Measurements from ENCODE around the gene RASAL1.

DNA sequence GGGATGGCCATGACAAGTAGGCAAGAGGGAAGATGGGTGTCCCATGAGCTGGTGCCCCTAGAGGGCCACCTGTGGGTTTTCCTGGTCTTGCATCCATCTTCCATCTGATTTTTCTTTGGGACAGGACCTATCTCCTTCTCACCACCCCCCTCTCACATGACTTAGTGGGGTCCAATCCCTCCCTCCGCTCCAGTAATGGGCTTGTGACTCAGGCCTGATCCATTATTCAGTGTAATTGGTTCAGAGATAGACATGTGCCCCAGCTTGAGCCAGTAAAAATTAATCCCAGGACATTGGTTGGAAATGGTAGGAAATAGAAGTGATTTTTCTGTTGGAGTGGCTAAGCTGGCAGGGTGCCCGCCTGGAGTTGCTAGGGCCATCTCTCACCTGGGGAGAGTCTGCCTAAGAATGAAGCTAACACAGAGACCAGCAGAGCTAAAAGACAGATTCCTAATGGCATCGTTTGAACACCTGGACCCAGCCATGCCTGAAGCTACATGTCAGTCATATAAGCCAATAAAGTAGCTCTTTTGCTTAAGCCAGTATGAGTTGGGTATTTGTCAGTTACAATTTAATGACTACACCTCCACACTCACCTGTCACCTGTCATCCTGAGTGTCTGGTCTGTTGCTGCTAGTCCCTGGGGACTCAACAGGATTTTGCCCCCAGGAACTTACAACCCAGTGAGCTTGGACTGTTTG lies 14.7 kb downstream of the RASAL1 start:
- TF ChIP-seq, protein P1, sequence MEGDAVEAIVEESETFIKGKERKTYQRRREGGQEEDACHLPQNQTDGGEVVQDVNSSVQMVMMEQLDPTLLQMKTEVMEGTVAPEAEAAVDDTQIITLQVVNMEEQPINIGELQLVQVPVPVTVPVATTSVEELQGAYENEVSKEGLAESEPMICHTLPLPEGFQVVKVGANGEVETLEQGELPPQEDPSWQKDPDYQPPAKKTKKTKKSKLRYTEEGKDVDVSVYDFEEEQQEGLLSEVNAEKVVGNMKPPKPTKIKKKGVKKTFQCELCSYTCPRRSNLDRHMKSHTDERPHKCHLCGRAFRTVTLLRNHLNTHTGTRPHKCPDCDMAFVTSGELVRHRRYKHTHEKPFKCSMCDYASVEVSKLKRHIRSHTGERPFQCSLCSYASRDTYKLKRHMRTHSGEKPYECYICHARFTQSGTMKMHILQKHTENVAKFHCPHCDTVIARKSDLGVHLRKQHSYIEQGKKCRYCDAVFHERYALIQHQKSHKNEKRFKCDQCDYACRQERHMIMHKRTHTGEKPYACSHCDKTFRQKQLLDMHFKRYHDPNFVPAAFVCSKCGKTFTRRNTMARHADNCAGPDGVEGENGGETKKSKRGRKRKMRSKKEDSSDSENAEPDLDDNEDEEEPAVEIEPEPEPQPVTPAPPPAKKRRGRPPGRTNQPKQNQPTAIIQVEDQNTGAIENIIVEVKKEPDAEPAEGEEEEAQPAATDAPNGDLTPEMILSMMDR (IDR thresholded peaks at IDR 0.05; ENCODE audit: low read depth, low read length) = no peak
- no peak for TF ChIP-seq MYC (IDR thresholded peaks at IDR 0.05; ENCODE audit: low read depth, low read length)
